GM23338 (cell line): ENCODE measurements around the gene CAMTA1.

Experiments
- CTCF ChIP-seq, 2 experiments: fragments of 200-600 bp in 1 of 2; sonication (generic) in 1 of 2; conservative IDR thresholded peaks; 2 replicates each; pipeline versions ENCODE4 v1.5.1 to v1.6.1; 2016 to 2017; ENCODE audit warnings: antibody characterized with exemption in 2 of 2, low read depth in 2 of 2, mild to moderate bottlenecking in 2 of 2, moderate library complexity in 1 of 2
- EZH2 ChIP-seq: fragments of 200-600 bp; sonication (generic); IDR thresholded peaks from one replicate; pipeline ENCODE4 v1.8.0; 2017; ENCODE audit warnings: antibody characterized with exemption, mild to moderate bottlenecking, low read depth; ENCODE audit not compliant: unreplicated experiment
- EZH2phosphoT487 ChIP-seq: fragments of 200-600 bp; sonication (generic); IDR thresholded peaks from one replicate; pipeline ENCODE4 v1.8.1; 2018; ENCODE audit warnings: antibody characterized with exemption; ENCODE audit not compliant: unreplicated experiment
- JUNB ChIP-seq: IDR thresholded peaks from one replicate; pipeline ENCODE4 v1.6.1; 2016; ENCODE audit warnings: antibody characterized with exemption; ENCODE audit not compliant: unreplicated experiment
- POLR2AphosphoS5 ChIP-seq: IDR thresholded peaks from 2 replicates; pipeline ENCODE4 v1.6.1; 2016; ENCODE audit warnings: antibody characterized with exemption, low read depth
- REST ChIP-seq: IDR thresholded peaks from one replicate; pipeline ENCODE4 v1.6.1; 2018; ENCODE audit warnings: antibody characterized with exemption; ENCODE audit not compliant: unreplicated experiment

DNA sequence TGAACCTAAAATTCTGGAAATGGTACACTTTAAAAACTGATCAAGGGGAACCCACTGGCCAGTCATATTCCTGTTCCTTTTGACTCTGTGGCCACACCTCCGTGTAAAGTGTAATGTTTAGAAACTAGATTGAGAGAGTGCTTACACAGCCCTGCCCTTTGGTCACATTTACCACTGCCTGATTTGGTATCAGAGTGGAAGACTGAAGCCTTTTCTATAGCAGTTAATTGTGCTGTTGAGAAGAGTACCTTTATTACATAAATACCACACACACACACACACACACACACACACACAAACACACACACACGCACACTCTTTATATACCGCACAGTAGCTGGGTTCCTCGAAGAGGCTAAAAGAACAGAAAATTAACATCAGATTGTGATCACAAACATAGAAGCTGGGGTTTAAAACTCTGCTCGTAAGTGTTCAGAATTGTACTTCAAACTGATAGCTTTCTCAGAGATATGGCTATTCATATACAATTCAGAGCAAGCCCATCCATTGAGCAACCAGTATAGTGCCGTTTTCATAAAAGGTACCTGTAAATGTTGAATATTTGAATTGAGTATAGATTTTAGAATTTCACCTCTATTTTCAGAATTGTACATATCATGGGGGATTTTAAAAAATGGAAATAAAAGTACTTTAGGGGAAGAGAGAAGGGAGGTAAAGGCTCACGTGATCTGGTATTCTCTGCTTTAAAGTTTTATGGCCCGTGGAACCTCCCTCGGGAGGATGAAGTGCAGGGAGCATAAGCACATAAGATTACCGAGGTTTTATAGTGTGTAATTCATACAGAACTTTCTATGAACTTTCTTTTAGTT lies 37.5 kb downstream of the CAMTA1 start:
- no peak for TF ChIP-seq CTCF (conservative IDR thresholded peaks at IDR 0.05; ENCODE audit: low read depth in 2 of 2)
- TF ChIP-seq EZH2phosphoT487, result no peak
- TF ChIP-seq EZH2, result no peak
- TF ChIP-seq REST, result no peak
- TF ChIP-seq JUNB, result no peak
- TF ChIP-seq POLR2AphosphoS5, result no peak
